Measurements from ENCODE around the gene TFG.

TFG gene

DNA sequence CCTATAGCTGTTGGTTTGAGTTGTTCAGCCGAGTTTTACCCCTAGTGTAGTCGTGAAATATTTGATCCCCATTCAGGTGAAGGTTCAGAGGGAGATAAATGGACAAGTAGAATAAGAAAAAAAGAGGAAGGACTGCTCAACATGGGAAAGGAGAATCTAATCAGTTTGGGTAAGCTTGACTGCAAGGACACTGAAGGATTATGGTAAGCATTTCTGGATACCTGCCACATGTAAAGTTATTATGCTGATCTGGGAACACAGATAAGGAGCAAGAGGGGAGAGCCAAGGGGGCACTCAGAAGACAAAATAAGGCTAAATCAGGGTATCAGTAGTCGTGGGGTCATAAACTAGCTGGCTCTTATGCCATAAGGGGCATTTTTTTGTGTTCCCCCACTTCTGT, 49.9 kb downstream of the TFG start:
- no peak for DNase-seq

DNA sequence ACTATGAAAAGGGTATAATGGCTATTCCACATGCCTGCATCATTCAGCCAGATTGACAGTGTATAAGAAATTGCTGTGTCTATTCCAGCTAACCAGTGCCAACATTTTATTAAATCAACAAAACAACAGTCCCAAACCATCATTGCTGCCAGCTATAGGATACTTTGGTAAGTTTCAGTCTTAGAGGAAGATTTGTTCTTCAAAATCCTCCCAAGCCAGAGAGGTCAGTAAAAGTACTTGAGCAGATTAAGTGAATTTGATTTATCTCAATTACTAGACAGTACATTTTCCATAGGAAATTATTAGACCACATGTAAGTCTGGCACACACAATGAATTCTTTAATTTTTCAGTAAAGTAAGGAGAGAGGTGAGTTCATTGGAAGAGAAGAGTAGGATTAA, 50.7 kb downstream of the TFG start:
- no peak for DNase-seq

DNA sequence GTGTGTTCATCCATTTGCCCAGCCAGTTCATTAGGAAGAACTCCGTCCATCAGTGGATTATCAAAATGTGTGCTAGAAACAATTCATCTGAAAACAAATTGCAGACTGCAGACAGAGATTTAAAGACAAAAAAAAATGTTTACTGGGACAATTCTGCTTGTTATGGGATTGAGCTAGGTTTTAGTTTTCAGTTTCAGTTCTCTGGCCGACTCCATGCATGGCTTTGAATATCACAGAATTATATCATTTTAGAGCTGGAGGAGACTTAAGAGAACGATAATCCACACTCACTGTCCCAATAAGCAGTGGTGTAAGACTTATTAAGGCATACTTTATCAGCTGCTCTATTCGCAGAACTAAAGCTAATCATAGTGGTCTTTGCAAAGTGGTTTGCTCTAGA, 51.1 kb downstream of the TFG start:
- no peak for DNase-seq

DNA sequence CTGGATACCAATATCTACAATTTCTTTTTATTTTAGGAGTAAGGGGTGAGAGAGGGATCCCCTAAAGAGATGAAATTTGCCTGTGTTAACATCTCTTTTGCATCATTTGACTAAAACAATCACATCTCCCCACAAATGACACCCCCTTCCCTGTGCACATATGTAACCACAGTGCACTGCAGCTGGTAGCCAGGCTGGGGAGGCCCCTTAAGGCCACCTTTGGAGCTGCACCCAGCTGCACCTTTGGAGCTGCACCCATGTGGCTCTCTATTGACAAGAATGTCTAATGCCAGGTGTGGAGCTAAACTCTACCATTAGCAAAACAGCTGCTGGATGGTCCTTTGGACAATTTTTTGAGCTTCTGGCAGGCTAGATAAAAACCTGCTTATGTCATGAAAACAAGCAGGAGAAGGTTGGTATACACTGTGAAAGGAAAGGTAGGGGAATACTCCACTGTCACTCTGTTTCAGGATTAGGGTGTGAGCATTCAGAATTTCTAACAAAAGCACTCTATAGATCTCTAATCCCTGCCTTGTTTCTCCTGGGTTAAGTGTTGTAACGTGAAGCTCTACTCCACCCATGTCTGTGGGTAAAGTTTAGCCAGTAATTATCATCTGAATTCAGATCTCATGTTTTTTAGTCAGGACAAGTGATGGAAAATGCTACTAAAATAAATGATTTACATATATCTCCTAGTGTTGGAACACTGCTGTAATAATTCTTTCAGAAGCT, 52.1 kb downstream of the TFG start:
- DNase-seq = no peak

DNA sequence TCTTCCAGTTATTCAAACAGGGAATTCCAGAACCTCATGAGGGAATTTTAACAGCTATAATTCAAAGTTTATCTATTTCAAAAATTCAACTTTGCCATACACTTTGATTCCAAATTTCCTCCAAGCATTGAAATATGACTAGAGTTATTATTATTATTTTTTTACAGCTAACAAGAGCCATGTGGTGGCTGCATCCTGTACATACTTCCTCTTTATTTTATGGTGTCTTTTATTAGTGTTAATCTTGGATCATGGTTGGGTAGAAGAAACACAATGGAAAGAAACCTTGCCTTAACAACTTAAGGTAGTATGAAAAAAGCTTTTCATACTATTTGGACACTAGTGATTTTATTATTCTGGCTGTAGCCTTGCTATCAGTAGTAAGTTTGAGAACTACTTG, 52.7 kb downstream of the TFG start:
- no peak for DNase-seq

DNA sequence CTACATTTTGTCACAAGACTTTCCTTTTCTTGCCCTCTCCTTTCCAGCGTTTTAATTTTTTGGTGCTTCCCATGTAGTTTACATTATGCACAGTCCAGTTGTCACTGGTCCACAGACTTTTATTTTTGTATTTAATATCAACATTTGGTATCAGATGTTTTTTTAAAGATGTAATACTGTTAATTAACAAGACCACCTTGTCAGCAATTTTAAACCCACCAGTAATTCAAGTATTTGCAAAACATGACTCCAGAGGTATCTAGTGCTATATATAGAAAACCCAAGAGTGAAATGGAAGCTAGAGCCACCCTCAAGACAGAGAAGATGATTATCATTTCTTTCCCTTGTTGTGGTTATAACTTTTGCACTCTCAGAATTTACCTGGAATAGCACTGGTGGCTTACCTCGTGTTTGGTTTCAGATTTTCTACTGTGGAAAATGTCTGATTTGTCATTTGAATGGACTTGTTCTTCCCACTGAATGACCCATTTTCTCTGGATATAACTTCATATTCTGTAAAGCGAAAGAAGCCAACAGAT, 56.2 kb downstream of the TFG start:
- no peak for DNase-seq

DNA sequence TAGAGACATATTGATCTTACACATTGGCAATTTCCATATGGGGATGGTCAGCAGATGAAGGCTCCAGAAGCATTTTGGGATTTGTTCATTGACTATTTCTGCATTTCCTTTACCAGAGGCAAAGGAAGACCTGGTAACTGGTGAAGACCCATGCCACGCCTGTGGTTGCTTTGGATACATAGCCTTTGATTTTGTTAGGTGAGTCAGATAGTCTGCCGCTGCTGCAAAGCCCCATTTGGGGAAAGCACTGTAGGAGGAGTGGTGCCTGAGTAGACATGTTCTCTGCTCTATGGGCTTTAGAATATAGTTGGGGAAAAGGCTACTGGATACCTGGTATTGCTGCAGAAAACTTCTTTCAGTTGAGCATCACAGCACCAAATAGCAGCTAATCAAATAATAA, 56.8 kb downstream of the TFG start:
- DNase-seq = no peak

DNA sequence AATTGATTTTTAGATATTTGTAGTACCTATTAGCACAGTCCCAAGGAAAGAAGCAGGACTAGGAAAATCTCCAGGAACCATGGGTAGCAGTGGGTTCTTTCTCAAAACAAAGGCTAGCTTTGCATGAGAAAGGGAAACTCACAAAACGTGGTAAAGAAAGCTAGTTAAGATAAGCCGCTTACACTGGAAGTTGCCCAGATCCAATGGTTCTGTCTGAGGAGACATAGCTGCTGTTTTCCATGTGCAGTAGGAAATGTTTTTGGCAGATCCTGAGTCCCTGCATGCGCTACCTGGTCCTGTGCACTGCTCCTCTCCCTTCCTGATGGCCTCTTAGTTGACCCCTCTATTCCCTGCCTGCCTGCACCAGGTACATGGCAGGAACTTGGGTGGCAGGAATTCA, 60.4 kb downstream of the TFG start:
- no peak for DNase-seq

DNA sequence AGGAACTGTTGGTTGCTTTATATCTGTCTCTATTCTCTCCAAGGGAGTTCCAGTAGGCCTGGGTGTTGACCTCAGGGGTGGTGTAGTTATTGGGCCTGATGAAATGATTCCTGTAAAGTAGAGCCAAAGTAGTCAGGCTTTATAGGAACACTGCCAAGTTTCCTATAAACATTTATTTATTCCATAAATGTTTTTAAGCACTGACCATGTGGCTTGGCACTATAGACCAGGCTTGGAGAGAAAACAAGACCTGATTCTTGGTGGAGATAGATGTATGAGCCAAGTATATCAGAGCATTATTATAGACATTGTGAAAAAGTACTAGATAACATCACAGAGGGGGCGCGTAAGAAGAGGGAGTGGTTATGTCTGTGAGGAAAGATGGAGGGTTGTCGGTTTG, 65.9 kb downstream of the TFG start:
- no peak for DNase-seq

DNA sequence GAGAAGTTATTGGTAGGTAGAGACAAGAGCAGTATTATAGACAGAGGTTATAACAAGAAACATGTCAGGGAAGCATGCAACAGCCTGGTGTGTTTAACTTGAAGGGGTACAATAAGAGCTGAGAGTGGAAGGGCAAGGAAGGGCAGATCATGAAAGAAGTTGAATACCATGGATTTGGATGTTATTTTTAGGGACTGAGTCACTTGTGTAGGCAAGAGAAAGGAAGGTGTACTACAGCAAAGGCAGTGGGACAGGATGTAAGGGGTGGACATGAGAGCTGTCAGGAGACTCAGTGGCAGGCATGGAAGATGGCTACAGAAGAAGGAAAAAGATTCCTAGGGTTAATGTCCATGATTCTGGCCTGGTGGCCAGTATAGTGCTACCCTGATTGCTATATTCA, 66.4 kb downstream of the TFG start:
- DNase-seq = no peak

DNA sequence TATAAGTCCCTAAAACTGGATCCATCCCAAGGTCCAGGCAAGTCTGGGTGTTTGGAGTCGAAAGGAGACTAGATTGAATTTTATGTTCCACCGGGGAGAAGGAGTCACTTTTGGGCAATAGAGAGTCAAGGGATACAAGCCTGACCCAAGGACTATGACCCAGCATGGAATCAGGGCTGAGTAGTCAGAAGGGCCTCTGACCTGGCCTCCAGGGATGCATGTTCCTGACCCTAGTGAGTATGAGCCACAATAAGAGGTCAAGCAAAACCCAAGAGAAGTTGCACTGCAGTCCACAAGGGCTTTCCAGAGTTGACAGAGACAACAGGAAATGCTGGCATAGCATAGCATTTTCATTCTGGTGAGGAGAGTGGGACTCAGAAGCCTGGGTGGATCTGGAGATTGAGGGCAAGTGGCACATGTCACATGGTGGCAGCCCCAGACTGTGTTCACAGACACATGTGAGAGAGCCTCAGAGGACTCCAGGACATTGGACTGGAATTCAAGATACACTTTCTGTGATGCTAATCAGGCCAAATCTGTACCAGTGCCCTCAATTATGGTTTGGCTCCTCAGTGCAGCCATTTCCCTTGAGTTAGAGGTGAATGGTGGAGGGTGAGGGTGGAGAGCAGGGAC, 66.9 kb downstream of the TFG start:
- DNase-seq = no peak

DNA sequence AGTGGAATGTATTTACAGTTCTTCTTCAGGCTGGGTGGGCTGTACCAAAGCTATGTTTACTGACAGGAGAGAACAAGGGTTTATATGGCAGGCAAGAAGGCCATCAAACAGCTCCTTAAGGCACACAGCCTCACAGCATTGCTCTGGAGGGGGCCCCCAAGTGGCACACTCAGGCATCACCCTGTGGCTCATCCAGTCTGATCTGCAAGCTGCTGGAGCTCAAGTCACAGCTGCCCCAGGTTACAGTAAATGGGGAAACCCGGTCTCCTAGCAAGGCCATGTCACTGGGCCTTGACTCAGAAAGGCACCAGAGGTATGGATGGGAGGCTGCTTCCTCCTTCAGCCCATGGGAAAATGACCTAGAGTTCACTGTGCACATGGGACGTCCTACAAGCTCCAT, 67.5 kb downstream of the TFG start:
- no peak for DNase-seq

DNA sequence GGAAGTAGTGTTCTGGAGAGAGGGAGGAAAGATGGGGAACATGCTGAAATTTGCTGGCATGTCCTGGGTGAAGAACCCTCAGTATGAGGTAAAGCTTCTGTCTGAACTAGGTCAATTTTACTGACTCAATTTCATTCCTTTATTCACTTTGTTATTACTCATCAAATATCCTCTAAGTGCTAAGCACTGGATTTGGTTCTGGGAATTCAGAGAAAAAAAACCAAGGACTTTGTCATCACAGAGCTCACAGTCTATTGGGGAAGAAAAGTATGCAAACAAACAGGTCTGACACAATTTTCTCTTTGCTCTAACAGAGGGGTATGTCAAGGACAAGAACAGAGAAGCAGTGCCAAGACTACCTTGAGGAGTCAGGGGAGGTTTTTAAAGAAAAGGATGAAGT, 68.0 kb downstream of the TFG start:
- DNase-seq = peak; percentile 77

DNA sequence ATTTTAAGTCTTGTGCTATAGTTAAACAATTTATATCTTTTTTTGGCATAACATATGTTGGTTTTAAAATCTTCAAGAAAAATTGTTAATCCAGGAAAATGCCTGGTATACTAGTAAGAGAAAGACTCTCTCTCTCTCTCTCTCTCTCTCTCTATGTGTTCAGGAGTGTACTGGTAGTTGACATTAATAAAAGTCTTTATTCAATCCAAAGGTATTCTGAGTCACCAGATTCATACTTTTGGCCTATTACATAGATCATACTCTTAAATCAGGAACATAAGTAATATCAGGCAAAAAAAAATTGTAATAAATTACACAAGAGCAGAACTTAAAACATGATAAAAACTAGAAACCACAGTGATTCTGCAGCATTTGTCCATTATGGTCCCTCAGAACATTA, 70.2 kb downstream of the TFG start:
- no peak for DNase-seq

DNA sequence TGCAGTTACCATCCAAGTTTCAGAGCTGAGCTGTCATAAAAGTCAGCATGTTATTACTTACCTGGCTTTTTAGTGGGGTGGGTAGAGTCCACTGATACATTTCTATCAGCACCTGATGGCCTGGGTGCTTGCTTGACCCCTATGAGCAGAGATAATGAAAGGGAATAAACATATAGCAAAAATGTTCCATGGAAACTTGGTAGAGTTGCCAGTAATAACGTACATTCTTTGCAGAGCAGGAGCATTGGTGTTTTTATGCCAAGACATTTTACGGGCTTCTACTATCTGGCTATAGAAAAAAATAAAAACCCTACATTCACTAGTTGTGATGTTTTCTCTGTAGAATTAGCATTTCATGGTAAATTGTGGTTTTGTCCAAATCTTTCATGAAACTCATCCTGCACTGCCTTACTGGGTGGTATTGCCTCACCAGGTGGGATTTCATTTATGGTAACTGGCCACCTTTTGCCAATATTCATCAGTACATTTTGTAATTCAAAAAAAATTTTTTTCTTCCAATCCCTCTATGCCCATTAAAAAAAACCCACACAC, 70.9 kb downstream of the TFG start:
- DNase-seq = no peak

DNA sequence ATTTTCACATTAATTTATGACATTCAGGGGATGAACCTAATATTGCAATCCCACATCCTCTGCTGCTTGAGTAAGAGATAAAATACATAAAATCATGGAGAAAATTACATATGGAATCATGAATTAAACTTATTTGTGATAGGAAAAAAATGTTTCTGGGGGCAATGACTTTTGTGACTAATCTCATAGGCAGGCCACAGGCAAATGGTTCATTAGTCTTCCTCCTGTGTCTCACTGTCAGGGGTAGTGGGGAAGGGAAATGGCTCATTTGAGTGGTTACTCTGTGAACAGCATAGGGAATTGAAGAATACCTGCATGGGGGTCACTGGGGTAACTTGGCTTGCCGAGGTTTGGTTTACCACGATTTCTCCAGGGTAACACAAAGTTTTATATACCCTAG, 72.0 kb downstream of the TFG start:
- DNase-seq = peak; percentile 84

DNA sequence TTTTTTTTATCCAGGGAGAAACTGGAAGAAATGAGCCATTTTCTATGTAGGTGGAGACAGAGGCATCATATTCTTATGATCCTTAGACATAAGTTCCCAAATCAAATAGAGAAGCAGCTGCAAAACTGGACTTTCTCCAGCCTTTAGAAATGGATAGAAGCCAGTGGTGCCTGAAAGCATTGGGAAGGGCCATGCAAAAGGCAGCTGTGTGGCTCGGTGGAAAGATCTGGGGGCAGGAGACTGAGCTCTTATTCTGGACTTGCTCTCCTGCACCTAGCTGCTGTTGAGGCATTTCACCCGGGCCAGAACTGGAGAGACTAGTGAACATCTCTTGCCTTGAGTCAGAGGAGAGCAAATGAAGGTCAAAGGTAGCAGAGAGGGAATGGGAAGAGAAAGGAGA, 73.1 kb downstream of the TFG start:
- DNase-seq = no peak

DNA sequence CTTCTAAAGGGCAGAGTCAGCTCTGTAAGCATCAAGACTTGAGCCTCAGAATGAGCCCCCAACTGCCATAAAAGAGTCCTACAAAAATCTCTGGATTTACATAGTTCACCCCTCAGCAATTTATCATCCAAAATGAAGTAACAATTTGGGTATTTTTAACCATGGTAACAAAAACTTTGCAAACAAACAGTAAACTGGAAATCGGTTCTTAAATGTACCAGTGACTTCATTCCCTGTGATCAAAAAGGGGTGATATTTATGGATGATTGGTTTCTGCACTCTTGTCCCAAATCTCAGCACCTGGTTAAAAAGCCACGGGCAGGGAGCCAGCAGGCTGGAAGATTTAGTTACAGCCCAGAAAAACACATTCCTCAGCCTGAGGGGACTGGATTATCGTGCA, 73.6 kb downstream of the TFG start:
- peak; percentile 37 for DNase-seq

DNA sequence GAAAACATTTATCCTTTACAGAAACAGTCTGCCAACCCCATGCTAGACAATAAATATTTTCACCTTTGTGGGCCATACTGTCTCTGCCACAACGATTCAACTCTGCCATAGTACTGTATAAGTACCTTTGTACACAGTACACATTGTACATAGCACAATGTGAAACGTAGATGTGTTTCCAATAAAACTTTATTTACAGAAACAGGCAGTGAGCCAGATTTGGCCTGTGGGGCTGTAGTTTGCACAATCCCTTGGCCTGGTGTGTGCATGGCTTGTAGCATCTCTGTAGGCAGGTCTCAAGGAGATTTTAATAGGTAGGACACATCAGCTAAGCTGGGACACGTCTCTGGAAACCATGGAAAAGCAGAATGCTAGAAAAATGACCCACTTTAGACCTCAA, 74.3 kb downstream of the TFG start:
- DNase-seq = no peak

DNA sequence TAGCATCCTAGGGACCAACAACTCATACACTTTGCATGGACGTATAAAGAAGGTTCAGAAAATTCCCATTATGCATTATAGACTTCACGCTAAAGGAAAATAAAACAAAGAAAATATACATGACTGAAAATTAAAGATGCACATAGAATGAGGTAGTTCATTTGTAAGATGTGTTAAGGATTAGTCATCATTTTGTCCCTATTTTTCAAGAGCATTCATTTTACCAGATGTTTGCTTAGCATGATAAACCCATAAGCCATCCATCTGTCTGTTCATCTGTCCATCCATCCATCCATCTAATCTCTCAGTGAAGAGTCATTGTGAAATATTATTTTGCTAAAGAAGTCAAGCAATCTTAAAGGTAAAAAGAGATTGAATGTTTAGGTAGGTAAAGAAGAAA, 80.3 kb downstream of the TFG start:
- DNase-seq = peak; percentile 58

DNA sequence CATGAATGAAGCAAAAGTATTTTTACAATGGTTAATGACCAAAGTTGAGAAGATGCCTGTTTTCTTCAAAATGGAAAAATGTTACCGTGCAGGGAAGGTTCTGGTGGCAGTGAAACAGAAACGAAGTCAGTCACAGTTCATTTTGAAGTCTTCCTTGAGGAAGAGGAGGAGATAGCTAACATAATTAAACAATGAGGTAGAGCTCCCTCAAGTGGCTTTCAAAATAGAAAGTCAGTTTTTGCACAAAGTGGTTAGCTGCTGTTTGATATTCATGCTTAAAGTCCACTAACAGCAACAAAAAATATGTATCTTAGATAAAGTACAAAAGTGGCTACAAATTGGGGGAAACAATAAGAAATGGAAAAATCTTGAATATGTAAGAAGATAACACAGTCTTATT, 87.3 kb downstream of the TFG start:
- peak; percentile 45 for DNase-seq

DNA sequence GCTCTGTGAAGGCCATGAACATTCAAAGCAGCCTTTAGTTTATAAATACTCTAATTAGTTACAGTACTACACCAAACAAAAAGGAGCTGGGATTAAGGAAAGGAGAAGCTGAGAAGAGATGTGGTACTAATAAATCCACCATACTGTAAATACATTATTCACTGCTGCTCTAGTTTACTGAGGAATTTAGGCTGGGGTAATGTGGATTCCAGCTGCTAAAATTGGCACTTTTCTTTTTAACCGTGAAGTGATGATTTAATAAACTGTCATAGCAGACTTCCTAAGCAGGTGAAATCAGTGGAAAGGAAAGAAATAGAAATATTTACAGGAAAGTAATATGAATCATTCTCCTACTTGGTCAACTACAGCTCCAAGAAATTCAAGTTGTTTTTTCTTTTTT, 88.7 kb downstream of the TFG start:
- DNase-seq = no peak
